WERI-Rb-1 (cell line): ENCODE data around the gene ICAM5.

ENCODE experiments used
- DNase-seq: peaks from one replicate; pipeline ENCODE4 v3.0.0-alpha.2; 2020
- H3K27ac ChIP-seq: fragments of 250-450 bp; sonication (Bioruptor Pico); 2 replicates; pipeline ENCODE4 v1.5.1; 2020; ENCODE audit warnings: mild to moderate bottlenecking, moderate library complexity
- H3K27me3 ChIP-seq: fragments of 250-450 bp; sonication (Bioruptor Pico); 2 replicates; pipeline ENCODE4 v1.5.1; 2021; ENCODE audit warnings: mild to moderate bottlenecking, low read depth, moderate library complexity; ENCODE audit not compliant: insufficient read depth, severe bottlenecking
- H3K36me3 ChIP-seq: fragments of 250-450 bp; sonication (Bioruptor Pico); 2 replicates; pipeline ENCODE4 v1.5.1; 2020; ENCODE audit warnings: mild to moderate bottlenecking, moderate library complexity
- H3K4me3 ChIP-seq: 2 replicates; pipeline ENCODE4 v1.5.1; 2011; ENCODE audit warnings: low read depth, mild to moderate bottlenecking, control low read depth, low read length
- H3K9me3 ChIP-seq: fragments of 250-450 bp; sonication (Bioruptor Pico); 2 replicates; pipeline ENCODE4 v1.5.1; 2021; ENCODE audit warnings: mild to moderate bottlenecking, moderate library complexity; ENCODE audit not compliant: severe bottlenecking
- CTCF ChIP-seq: IDR thresholded peaks from 2 replicates; pipeline ENCODE4 v1.5.1; 2011; ENCODE audit warnings: low read depth, mild to moderate bottlenecking, control low read depth, inconsistent platforms, low read length

Gene ICAM5

GRCh38 chr19:10288662-10289166 lies 1.0 kb upstream of the ICAM5 start:
- no peak for TF ChIP-seq CTCF

GRCh38 chr19:10289167-10289835 lies 451 bp upstream of the ICAM5 start:
- peaks cover 9% of the 10 kb centered on the region for H3K36me3 ChIP-seq
- no peak overlapping the region for H3K27ac ChIP-seq
- H3K4me3 ChIP-seq: peak overlapping the region; percentile 63
- DNase-seq: peak; percentile 75
- TF ChIP-seq CTCF: peak; percentile 32; the same call in 1 of the 2 replicates
- no peaks in the 10 kb centered on the region for H3K9me3 ChIP-seq
- peaks cover 9% of the 10 kb centered on the region for H3K27me3 ChIP-seq

More at GRCh38 chr19:10288662-10289166, 1.0 kb upstream of the ICAM5 start:
- H3K27ac ChIP-seq: no peak overlapping the region
- H3K27me3 ChIP-seq: peaks cover 9% of the 10 kb centered on the region
- no peaks in the 10 kb centered on the region for H3K9me3 ChIP-seq
- H3K36me3 ChIP-seq: peaks cover 3% of the 10 kb centered on the region; the same call in 1 of the 2 replicates
- DNase-seq: peak; percentile 67
- H3K4me3 ChIP-seq: peak overlapping the region; percentile 63

- Histone ChIP-seq H3K27ac (no peak overlapping the region), H3K9me3 (no peaks in the 10 kb centered on the region), H3K4me3 (peak overlapping the region; percentile 63), H3K27me3 (peaks cover 9% of the 10 kb centered on the region), H3K36me3 (peaks cover 20% of the 10 kb centered on the region)
- DNase-seq: no peak
- TF ChIP-seq CTCF: no peak
Measured at GRCh38 chr19:10290357-10290875, 664 bp downstream of the ICAM5 start.

- H3K27ac ChIP-seq: no peak overlapping the region
- peak; percentile 80 for DNase-seq
- peak overlapping the region; percentile 63 for H3K4me3 ChIP-seq
- H3K36me3 ChIP-seq: peaks cover 24% of the 10 kb centered on the region
- H3K9me3 ChIP-seq: no peaks in the 10 kb centered on the region
- H3K27me3 ChIP-seq: peaks cover 9% of the 10 kb centered on the region
- TF ChIP-seq CTCF: no peak
Measured at GRCh38 chr19:10290876-10291553, 1.3 kb downstream of the ICAM5 start.

GRCh38 chr19:10291554-10292205 lies 1.9 kb downstream of the ICAM5 start:
- no peak overlapping the region for H3K27ac ChIP-seq
- H3K9me3 ChIP-seq: no peaks in the 10 kb centered on the region
- H3K27me3 ChIP-seq: peaks cover 9% of the 10 kb centered on the region
- DNase-seq: no peak
- peak overlapping the region; percentile 63 for H3K4me3 ChIP-seq
- TF ChIP-seq CTCF: no peak
- H3K36me3 ChIP-seq: peaks cover 25% of the 10 kb centered on the region
